ENCODE results near the gene JPH3. TPM values are rescaled to one million over a fixed set of nuclear protein-coding genes. Genes with fewer than 3 reads are reported as not detected.
A peak's percentile ranks its signal among the peaks of the same experiment; 100 is the strongest.

JPH3 gene
- total and polyA plus RNA-seq, 10 of the 15 experiments (the other 5 are each of a cell fraction or from before 2014, with no cell fraction given): 0.05 TPM; not detected in 9

DNA sequence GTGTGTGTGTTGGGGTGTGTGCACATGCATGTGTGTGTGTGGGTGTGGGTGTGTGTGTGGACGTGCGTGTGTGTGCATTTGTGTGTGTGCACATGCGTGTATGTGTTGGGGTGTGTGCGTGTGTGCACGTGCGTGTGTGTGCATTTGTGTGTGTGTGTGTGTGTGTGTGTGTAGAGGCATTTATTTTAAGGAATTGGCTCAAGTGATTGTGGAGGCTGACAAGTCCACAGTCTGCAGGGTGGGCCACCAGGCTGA lies 37.9 kb upstream of the JPH3 start:
- Histone ChIP-seq H3K9me3 (replicated peaks; ENCODE audit: control insufficient read depth, insufficient read depth, low read length) (no peaks in the 10 kb centered on the region; the same call in 2 of the 3 replicates), H2AFZ (ENCODE audit: control insufficient read depth, low read depth, low read length) (no peak overlapping the region), H3K27me3 (replicated peaks in 1 of 2; ENCODE audit: control insufficient read depth in 2 of 2, insufficient read depth in 2 of 2, low read length in 1 of 2) (no peaks in the 10 kb centered on the region), H4K20me1 (ENCODE audit: control insufficient read depth, insufficient read depth) (no peaks in the 10 kb centered on the region), H3K4me1 (ENCODE audit: control insufficient read depth, insufficient read depth, low read length) (no peaks in the 10 kb centered on the region), H3K27ac (ENCODE audit: control insufficient read depth, insufficient read depth) (no peak overlapping the region), H3K79me2 (ENCODE audit: control insufficient read depth, insufficient read depth, low read length) (no peaks in the 10 kb centered on the region), H3K4me3 (no peak overlapping the region), H3K9ac (ENCODE audit: control insufficient read depth, insufficient read depth, low read length) (no peak overlapping the region), H3K4me2 (ENCODE audit: control insufficient read depth, insufficient read depth) (no peak overlapping the region), H3K36me3 (ENCODE audit: control insufficient read depth in 2 of 2, insufficient read depth in 2 of 2, low read length in 1 of 2) (no peaks in the 10 kb centered on the region)
- FAIRE-seq: no peak
- TF ChIP-seq, protein P1, sequence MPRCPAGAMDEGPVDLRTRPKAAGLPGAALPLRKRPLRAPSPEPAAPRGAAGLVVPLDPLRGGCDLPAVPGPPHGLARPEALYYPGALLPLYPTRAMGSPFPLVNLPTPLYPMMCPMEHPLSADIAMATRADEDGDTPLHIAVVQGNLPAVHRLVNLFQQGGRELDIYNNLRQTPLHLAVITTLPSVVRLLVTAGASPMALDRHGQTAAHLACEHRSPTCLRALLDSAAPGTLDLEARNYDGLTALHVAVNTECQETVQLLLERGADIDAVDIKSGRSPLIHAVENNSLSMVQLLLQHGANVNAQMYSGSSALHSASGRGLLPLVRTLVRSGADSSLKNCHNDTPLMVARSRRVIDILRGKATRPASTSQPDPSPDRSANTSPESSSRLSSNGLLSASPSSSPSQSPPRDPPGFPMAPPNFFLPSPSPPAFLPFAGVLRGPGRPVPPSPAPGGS (IDR thresholded peaks at IDR 0.05; ENCODE audit: borderline replicate concordance, insufficient read depth, low read depth, low read length, poor library complexity, severe bottlenecking): peak; percentile 68
- TF ChIP-seq, protein P2, sequence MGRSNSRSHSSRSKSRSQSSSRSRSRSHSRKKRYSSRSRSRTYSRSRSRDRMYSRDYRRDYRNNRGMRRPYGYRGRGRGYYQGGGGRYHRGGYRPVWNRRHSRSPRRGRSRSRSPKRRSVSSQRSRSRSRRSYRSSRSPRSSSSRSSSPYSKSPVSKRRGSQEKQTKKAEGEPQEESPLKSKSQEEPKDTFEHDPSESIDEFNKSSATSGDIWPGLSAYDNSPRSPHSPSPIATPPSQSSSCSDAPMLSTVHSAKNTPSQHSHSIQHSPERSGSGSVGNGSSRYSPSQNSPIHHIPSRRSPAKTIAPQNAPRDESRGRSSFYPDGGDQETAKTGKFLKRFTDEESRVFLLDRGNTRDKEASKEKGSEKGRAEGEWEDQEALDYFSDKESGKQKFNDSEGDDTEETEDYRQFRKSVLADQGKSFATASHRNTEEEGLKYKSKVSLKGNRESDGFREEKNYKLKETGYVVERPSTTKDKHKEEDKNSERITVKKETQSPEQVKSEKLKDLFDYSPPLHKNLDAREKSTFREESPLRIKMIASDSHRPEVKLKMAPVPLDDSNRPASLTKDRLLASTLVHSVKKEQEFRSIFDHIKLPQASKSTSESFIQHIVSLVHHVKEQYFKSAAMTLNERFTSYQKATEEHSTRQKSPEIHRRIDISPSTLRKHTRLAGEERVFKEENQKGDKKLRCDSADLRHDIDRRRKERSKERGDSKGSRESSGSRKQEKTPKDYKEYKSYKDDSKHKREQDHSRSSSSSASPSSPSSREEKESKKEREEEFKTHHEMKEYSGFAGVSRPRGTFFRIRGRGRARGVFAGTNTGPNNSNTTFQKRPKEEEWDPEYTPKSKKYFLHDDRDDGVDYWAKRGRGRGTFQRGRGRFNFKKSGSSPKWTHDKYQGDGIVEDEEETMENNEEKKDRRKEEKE (IDR thresholded peaks at IDR 0.05): no peak
- ChIA-PET RAD21 (ENCODE audit: unreplicated experiment) (no interaction called here), POLR2A (no interaction called here), SMC1A (ENCODE audit: uncharacterized antibody, unreplicated experiment) (no interaction called here), CTCF (no interaction called here)
- intact Hi-C loops (cut with micrococcal nuclease; ENCODE audit: unreplicated experiment): no loop called here
- BruUV-seq (replicated peaks): no TSS peak
- ATAC-seq: no peak
- in situ Hi-C loops (cut with MboI): no loop called here
- WGBS (ENCODE audit: insufficient coverage, insufficient replicate concordance, low lambda C conversion rate, missing lambda C conversion rate): 82% methylated on average over 6 of the region's 6 CpGs
- no peak for DNase-seq (ENCODE audit: low read depth, low spot score)

All from GM12878 (cell line).